NOMO-1 treated with DMSO at 0.1 percent for 48 hours (cell line): ENCODE measurements around the gene NSG1.

Source experiments
- DNase-seq: peaks from one replicate; lab custom pipeline; 2025; ENCODE audit not compliant: unreplicated experiment; lab: John Stamatoyannopoulos, UW

Gene NSG1

DNA sequence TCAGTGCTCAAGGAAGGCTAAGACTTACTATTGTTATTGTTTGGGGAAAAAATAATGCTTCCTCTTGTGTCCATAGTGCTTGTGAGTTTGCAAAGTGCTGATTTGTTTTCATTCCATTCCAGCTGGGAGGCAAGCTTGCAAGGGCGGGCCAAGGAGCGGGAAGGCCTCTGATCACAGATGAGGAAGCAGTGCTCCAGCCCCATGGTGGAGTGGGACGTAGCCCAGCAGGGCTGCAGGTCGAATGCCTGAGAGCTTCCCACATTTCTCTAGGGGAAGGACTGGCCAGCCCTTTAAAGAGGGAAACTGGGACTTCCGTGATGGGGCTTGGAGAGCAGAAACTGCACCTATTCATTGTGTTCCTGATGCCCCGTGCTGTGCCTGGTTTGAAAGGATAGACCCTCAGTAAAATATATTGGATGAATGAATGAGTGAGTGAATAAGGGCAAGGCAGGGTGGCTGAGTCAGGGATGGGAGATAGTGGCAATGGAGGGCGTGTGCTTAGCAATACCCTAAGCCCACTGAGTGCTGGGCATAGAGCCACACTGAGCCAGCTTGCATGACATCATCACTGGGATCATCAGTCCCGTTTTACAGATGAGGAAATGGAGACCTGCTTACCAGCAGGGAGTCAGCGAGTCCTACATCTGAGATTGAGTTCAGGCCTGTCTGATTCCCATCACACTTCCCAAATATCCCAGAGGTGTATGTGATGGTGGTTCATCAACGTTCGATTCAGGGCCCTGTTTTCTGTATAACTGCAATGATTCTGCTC, 17.9 kb upstream of the NSG1 start:
- DNase-seq = no peak

GRCh38 chr4:4374388-4375098, 12.4 kb upstream of the NSG1 start:
- no peak for DNase-seq

- DNase-seq = no peak
Measured at GRCh38 chr4:4376074-4376473, 10.8 kb upstream of the NSG1 start.

DNA sequence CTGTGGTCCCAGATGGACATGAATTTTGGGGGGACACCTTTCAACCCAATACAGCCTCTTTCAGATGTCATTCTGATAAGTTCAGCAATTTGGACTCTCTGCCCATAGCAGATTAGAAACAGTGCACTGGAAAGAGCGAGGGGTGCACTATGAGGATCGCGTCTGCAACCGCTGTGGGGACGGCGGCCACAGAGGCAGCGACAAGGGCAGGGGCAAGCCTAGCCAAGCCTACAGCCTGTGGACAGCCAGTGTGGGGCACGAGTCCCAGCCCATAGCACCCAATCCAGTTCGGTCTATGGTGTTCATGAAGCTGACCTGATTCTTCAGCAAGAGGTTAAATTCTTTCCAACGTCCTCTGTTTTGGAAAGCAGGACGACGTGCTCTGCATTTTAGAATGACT, 9.7 kb upstream of the NSG1 start:
- no peak for DNase-seq

- no peak for DNase-seq
Measured at GRCh38 chr4:4377732-4378460, 9.0 kb upstream of the NSG1 start.

DNA sequence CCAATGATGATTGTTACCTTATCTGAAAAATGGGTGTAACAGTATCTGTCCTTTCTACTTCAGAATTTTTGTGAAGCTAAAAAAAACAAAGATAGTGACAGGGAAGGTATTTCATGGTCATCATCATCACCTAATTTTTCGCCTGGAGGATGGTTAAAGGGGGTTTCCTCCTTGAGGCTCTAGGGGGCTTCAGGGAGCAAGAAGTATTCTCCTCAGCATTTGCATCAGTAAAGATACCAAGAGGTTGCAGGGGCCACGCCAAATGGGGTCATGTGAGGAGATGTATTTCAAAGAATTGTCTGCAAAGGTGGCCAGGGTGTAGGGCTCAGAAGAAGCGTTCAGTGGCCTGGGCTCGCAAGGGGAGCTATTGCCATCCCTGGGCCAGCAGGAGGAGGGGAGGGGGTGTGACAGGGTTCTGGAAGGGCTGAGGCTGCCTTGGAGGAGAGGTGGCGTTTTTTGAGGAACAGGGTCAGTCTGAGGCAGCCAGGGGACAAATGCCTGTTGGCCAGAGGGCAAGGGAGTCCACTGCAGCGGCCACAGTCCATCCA, 7.3 kb upstream of the NSG1 start:
- no peak for DNase-seq

GRCh38 chr4:4383085-4383484, 3.8 kb upstream of the NSG1 start:
- no peak for DNase-seq

- no peak for DNase-seq
Measured at GRCh38 chr4:4384837-4385236, 2.1 kb upstream of the NSG1 start.

DNA sequence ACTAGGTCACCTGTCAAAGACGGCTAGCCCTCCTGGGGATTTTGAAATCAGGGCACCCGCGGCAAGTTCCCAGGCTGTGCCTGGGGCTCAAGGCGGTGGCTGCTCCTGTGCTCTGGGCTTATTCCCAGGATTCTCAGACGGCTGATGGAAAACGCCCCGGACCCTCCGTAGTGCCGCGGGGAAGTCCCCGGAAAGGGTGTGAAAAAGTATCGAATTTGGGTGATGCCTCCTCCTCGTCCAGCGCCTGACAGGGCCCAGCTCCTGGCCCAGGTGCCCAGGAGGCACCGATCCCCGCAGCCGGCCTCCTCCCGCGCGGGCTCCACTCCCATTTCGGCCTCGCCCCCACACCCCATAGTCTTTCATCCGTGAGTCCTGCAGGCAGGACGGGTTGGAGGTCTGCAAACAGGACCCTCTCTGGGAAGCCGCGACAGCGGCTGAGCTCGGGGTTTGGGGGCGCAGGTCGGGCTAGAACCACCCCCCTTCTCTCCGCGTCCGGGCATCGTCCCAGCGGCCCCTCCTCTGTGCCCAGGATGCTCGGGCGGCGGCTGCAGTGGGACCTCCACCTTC, 1.1 kb upstream of the NSG1 start:
- DNase-seq = no peak

- DNase-seq = no peak
Measured at GRCh38 chr4:4386296-4386735, 586 bp upstream of the NSG1 start.

- no peak for DNase-seq
Measured at GRCh38 chr4:4387531-4388310, 819 bp downstream of the NSG1 start.

GRCh38 chr4:4388311-4388790, 1.4 kb downstream of the NSG1 start:
- DNase-seq = no peak

DNA sequence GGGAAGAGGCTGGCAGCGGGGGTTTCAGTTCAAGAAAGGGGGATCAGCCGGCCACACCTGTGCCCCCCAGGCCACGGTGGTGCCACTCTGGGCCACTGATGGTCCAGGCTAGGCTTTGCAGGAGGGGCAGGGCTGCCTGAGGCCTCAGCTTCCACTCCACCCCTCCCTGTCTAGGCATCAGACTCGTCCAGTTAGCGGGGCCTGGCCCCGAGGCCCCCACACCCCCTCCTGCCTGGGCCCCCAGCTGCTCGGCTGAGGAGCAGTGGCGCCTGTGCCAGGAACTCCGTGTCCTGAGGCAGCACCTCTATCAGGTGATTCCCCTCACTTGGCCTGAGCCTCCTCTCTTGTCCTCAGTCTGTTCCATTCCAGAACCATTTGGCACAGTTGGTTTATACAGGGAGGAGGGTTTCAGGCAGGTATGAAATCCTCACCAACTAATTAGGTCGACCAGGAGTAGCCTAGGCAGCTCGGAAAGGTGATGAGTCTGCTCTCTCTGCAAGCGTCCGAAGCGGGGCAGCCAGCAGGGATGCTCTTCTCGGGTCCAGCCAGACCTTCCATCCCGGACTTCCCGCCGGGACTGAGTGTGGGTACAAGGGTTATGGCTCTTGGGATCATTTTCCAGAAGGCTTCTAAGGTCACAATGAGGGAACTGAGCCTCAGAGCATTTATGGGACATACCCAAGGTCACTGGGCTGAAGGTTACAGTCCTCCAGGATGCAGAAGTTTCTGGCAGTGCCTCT, 2.1 kb downstream of the NSG1 start:
- DNase-seq = no peak

GRCh38 chr4:4390046-4390445, 3.1 kb downstream of the NSG1 start:
- no peak for DNase-seq

DNA sequence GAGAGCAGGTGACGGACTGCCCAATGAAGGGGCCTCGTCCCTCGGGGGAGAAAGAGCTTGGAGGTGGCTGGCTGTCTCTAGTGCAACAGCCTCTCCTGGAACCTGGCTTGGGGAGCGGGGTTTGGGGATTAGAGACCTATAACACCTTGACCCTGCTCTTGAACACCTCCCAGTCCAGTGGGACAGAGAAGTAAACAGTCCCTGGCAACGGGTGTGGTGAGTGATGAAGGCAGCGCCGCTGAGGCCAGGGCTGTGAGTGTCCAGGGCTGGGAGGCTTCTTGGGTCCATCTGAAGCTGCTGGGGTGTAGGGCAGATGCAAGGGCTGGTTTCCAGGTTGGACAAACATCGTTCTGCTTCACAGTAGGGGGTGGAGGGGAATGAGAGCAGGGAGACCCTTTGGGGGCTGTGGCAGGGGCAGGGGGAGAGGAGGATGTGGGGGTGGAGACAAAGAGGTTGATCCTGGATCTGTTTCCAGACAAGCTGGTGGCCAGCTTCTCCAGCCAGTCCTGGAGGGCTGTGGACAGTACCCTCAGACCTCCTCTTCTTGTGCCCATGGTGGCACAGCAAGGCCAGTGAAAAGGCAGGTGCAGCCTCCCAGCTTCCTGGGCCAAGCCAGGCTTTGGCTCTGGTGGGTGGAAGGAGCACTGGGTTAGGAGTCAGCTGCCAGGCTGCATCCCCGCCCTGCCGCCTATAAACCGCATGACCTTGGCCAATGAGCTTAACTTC, 3.8 kb downstream of the NSG1 start:
- DNase-seq = no peak

DNA sequence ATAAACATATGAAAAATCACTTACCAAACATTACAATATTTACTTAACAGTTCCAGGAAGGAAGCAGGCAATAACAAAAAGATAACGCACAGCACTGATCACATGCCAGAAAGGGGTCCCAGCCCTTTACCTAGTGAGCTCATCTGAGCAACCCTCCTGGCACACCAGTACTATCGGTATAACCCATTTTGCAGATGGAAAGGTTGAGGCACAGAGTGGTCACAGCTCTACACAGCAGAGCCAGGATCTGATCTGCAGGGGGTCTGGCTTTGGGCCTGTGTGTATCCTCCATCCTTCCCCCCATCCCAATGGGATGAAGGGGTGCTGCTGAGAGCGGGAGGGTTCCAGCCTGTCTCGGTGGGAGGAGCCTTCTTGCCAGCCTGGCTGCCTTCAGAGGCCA, 5.0 kb downstream of the NSG1 start:
- no peak for DNase-seq

DNA sequence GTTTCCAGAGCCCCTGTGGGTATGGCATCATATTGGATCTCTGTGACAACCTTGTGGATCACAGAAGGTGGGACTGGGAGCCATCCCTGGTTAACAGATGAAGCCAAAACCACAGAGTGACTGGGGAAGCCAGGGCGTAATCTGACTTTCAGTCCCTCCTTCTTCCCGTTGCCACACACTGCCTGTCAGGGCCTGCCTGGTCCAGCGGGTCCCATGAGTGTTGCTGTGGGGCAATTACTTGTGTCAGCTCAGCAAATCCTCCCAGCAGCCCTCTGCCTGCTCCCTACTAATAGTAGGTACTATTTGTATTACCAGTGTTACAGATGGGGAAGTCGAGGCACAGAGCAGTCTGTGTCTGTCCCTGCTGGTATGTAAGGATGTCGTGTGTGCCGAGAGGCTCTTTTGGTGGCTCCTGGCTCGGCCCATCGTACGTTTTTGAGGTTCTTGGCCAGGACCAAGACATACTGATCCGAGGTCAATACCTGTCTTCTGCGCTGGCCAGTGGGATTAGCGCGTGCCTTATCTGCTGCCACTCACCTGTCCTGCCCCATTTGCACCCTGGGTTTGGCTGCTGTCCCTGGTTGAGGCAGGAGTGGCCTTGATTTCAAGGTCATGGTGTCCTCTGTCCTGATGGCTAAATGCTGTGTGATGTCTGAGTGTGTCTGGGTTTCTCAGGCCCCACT, 5.7 kb downstream of the NSG1 start:
- peak; percentile 50 for DNase-seq

DNA sequence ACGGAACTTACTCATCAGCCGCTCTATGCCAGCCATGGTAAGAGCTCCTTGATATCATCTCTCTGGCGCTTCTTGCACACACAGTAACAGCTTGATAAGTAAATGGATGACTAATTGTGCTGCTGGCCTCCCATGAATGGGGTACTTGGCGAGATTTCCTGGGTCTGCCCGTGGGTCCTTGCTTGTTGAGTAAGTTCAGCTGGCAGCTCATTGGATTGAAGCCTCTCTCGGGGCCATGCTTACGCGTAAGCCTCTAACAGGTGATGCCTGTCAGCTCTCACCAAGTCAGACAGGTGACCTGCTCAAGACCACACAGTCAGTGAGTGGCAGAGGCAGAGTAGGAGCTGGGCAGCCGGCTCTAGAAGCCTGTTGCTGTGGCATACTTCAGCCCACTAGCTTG, 7.7 kb downstream of the NSG1 start:
- no peak for DNase-seq
